SK-N-SH treated with all-trans-retinoic acid at 6 μM for 48 hours (cell line): ENCODE measurements around the gene LUZP1.

ENCODE experiments used
- ATAC-seq: fragments of 200-7000 bp; cut with Tn5 transposase; 3 replicates; pipeline ENCODE4 v1.9.1; 2020; ENCODE audit warnings: mild to moderate bottlenecking, moderate library complexity
- ARNTL ChIP-seq: fragments of 450-650 bp; formaldehyde crosslinking; IDR thresholded peaks from 2 replicates; pipeline ENCODE4 v1.5.0; 2020; ENCODE audit warnings: low read depth, mild to moderate bottlenecking, moderate library complexity, borderline replicate concordance
- BACH2 ChIP-seq: fragments of 250-450 bp; sonication (Bioruptor Pico); IDR thresholded peaks from 2 replicates; pipeline ENCODE4 v1.9.0; 2021; ENCODE audit warnings: mild to moderate bottlenecking, borderline replicate concordance
- CREB5 ChIP-seq: fragments of 250-450 bp; sonication (Bioruptor Pico); IDR thresholded peaks from 2 replicates; pipeline ENCODE4 v1.5.1; 2020; ENCODE audit warnings: low read depth, mild to moderate bottlenecking, moderate library complexity
- CSDC2 ChIP-seq: fragments of 250-450 bp; sonication (Bioruptor Pico); IDR thresholded peaks from 2 replicates; pipeline ENCODE4 v1.5.0; 2020; ENCODE audit warnings: mild to moderate bottlenecking, moderate library complexity
- ESRRG ChIP-seq: fragments of 250-450 bp; sonication (Bioruptor Pico); IDR thresholded peaks from 2 replicates; pipeline ENCODE4 v1.6.1; 2021; ENCODE audit warnings: mild to moderate bottlenecking
- GLIS3 ChIP-seq: fragments of 250-450 bp; sonication (Bioruptor Pico); IDR thresholded peaks from 2 replicates; pipeline ENCODE4 v1.5.0; 2020; ENCODE audit warnings: mild to moderate bottlenecking, moderate library complexity
- ISL1 ChIP-seq: fragments of 250-450 bp; sonication (Bioruptor Pico); IDR thresholded peaks from 2 replicates; pipeline ENCODE4 v2.1.2; 2022; ENCODE audit warnings: mild to moderate bottlenecking, moderate library complexity
- PATZ1 ChIP-seq: fragments of 250-450 bp; sonication (Bioruptor Pico); IDR thresholded peaks from 2 replicates; pipeline ENCODE4 v1.8.0; 2020; ENCODE audit warnings: mild to moderate bottlenecking, moderate library complexity, borderline replicate concordance
- PPARA ChIP-seq: fragments of 250-450 bp; sonication (Bioruptor Pico); IDR thresholded peaks from 2 replicates; pipeline ENCODE4 v1.5.0; 2020; ENCODE audit warnings: mild to moderate bottlenecking, borderline replicate concordance
- RARB ChIP-seq: fragments of 250-450 bp; sonication (Bioruptor Pico); IDR thresholded peaks from 2 replicates; pipeline ENCODE4 v1.8.0; 2021; ENCODE audit warnings: mild to moderate bottlenecking, moderate library complexity
- TCF4 ChIP-seq: fragments of 250-450 bp; sonication (Bioruptor Pico); IDR thresholded peaks from 2 replicates; pipeline ENCODE4 v1.8.0; 2021; ENCODE audit warnings: mild to moderate bottlenecking, moderate library complexity, borderline replicate concordance
- TOX ChIP-seq: fragments of 250-450 bp; sonication (Bioruptor Pico); IDR thresholded peaks from 2 replicates; pipeline ENCODE4 v1.8.0; 2021; ENCODE audit warnings: mild to moderate bottlenecking, moderate library complexity, borderline replicate concordance
- TSHZ2 ChIP-seq: fragments of 250-450 bp; sonication (Bioruptor Pico); IDR thresholded peaks from 2 replicates; pipeline ENCODE4 v1.5.0; 2020; ENCODE audit warnings: mild to moderate bottlenecking, moderate library complexity
- ZC3H10 ChIP-seq: fragments of 250-450 bp; sonication (Bioruptor Pico); IDR thresholded peaks from 2 replicates; pipeline ENCODE4 v1.5.1; 2021; ENCODE audit warnings: mild to moderate bottlenecking, moderate library complexity
- ZFP3 ChIP-seq: fragments of 250-450 bp; sonication (Bioruptor Pico); IDR thresholded peaks from 2 replicates; pipeline ENCODE4 v1.5.0; 2020; ENCODE audit warnings: mild to moderate bottlenecking, moderate library complexity
- ZFP30 ChIP-seq: fragments of 450-650 bp; formaldehyde crosslinking; IDR thresholded peaks from 2 replicates; pipeline ENCODE4 v1.5.0; 2022; ENCODE audit warnings: mild to moderate bottlenecking, moderate library complexity
- ZNF565 ChIP-seq: fragments of 450-650 bp; formaldehyde crosslinking; conservative IDR thresholded peaks from 2 replicates; pipeline ENCODE4 v1.5.0; 2020; ENCODE audit warnings: low read depth, mild to moderate bottlenecking, moderate library complexity
- ZNF70 ChIP-seq: fragments of 450-650 bp; formaldehyde crosslinking; IDR thresholded peaks from 2 replicates; pipeline ENCODE4 v1.5.0; 2020; ENCODE audit warnings: mild to moderate bottlenecking, moderate library complexity
- ZNF8 ChIP-seq: fragments of 450-650 bp; formaldehyde crosslinking; IDR thresholded peaks from 2 replicates; pipeline ENCODE4 v1.5.0; 2020; ENCODE audit warnings: mild to moderate bottlenecking, moderate library complexity
- TF ChIP-seq, protein P1 (sequence below): fragments of 250-450 bp; sonication (Bioruptor Pico); IDR thresholded peaks from 2 replicates; pipeline ENCODE4 v1.5.1; 2021; ENCODE audit warnings: mild to moderate bottlenecking, moderate library complexity
- TF ChIP-seq, protein P2 (sequence below): fragments of 250-450 bp; sonication (Bioruptor Pico); IDR thresholded peaks from 2 replicates; pipeline ENCODE4 v1.8.0; 2021; ENCODE audit warnings: low read depth, mild to moderate bottlenecking, moderate library complexity, borderline replicate concordance

Gene LUZP1

DNA sequence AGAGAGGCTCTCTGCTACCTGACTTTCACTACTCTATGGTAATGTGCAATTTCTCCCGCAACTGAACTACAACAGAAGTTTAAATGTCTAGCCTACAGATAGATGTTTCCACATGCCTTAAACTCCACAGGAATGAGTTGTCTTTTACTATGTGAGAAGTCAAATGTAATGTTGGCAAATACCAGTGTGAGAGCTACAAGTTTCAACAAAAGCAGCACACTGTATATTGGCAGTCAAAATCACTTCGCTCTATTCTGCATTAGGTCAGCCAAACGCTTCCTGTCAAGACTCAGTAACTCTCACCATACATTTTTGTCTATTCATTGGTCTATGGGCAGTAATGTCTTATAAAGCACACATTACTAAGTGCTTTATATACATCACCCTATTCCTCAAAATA lies 41.9 kb downstream of the LUZP1 start (continued):
- no peak for TF ChIP-seq ZFP30
- no peak for TF ChIP-seq BACH2 (CRISPR knock-in tag)
- TF ChIP-seq CSDC2 (CRISPR knock-in tag): no peak
- no peak for TF ChIP-seq GLIS3 (CRISPR knock-in tag)
- no peak for TF ChIP-seq RARB (CRISPR knock-in tag)

DNA sequence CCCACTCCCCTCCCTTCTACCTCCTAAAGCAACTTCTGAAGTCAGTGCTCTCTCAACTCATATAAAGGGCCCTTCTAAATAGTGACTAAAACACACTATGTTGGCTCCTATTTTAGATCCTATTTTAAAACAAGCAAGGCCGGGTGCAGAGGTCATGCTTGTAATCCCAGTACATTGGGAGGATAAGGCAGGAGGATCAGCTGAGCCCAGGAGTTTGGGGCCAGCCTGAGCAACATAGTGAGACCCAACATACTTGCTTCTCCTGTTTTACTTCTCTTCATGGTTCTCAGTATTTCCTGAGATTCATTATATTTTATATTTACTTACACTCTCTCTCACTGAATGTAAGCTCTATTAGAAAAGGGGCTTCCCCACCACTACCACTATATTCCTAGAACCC lies 42.5 kb downstream of the LUZP1 start:
- TF ChIP-seq ZNF8 (CRISPR knock-in tag): no peak
- no peak for TF ChIP-seq RARB (CRISPR knock-in tag)
- no peak for TF ChIP-seq CREB5 (CRISPR knock-in tag)
- TF ChIP-seq ZC3H10 (CRISPR knock-in tag): no peak
- TF ChIP-seq, protein P1, sequence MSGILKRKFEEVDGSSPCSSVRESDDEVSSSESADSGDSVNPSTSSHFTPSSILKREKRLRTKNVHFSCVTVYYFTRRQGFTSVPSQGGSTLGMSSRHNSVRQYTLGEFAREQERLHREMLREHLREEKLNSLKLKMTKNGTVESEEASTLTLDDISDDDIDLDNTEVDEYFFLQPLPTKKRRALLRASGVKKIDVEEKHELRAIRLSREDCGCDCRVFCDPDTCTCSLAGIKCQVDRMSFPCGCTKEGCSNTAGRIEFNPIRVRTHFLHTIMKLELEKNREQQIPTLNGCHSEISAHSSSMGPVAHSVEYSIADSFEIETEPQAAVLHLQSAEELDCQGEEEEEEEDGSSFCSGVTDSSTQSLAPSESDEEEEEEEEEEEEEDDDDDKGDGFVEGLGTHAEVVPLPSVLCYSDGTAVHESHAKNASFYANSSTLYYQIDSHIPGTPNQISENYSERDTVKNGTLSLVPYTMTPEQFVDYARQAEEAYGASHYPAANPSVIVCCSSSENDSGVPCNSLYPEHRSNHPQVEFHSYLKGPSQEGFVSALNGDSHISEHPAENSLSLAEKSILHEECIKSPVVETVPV (CRISPR knock-in tag): no peak
- no peak for TF ChIP-seq BACH2 (CRISPR knock-in tag)
- ATAC-seq: no peak

DNA sequence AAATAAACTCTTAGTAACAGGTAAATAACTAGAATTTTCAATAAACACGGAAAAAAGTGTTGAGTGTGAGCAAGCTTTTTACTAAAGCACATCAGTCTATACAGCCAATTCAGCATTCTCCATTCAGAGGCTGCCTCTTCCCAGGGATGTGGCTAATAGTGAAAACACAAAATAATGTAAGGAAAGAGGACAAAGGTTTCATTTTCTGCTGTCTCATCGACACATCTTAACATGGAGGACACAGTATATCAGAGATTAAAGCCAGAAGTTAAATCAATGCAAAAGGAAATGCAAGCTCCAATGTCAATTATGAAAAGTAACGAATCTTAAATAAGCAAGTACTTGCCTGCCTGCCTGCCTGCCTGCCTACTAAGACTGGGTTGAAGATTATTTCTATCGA lies 43.2 kb downstream of the LUZP1 start:
- no peak for ATAC-seq
- TF ChIP-seq ZFP3 (CRISPR knock-in tag) (no peak), RARB (CRISPR knock-in tag) (no peak), TOX (no peak), TSHZ2 (CRISPR knock-in tag) (no peak), GLIS3 (CRISPR knock-in tag) (no peak), PATZ1 (CRISPR knock-in tag) (no peak), CSDC2 (CRISPR knock-in tag) (no peak), TCF4 (no peak), ZC3H10 (CRISPR knock-in tag) (no peak), ARNTL (CRISPR knock-in tag) (no peak), ZNF565 (no peak), ZFP30 (no peak), ESRRG (CRISPR knock-in tag) (no peak), BACH2 (CRISPR knock-in tag) (no peak), ISL1 (CRISPR knock-in tag) (no peak), PPARA (CRISPR knock-in tag) (no peak), ZNF70 (CRISPR knock-in tag) (no peak)
- TF ChIP-seq, protein P1 (CRISPR knock-in tag): no peak
- TF ChIP-seq, protein P2, sequence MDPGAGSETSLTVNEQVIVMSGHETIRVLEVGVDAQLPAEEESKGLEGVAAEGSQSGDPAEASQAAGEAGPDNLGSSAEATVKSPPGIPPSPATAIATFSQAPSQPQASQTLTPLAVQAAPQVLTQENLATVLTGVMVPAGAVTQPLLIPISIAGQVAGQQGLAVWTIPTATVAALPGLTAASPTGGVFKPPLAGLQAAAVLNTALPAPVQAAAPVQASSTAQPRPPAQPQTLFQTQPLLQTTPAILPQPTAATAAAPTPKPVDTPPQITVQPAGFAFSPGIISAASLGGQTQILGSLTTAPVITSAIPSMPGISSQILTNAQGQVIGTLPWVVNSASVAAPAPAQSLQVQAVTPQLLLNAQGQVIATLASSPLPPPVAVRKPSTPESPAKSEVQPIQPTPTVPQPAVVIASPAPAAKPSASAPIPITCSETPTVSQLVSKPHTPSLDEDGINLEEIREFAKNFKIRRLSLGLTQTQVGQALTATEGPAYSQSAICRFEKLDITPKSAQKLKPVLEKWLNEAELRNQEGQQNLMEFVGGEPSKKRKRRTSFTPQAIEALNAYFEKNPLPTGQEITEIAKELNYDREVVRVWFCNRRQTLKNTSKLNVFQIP (CRISPR knock-in tag): no peak
- TF ChIP-seq, all 23 proteins: peak for 0
